GM08714 (cell line): Measurements from ENCODE around the gene COX6A2.
A peak's percentile ranks its signal among the peaks of the same experiment; 100 is the strongest.
"Not testable (repeated sequence)": the region's sequence is repeated elsewhere in the genome, so short reads cannot be mapped to it uniquely, and the experiment has no call there.

Experiments
- H3K4me3 ChIP-seq: fragments of 200-500 bp; sonication (Bioruptor generic); 2 replicates; pipeline ENCODE4 v1.5.1; 2014; ENCODE audit warnings: mild to moderate bottlenecking, low read length, inconsistent platforms
- ZNF274 ChIP-seq: IDR thresholded peaks from 2 replicates; pipeline ENCODE4 v1.6.1; 2012; ENCODE audit warnings: mild to moderate bottlenecking, low read depth, low read length

Gene COX6A2

GRCh38 chr16:31455601-31456314 lies 27.6 kb upstream of the COX6A2 start:
- no peak overlapping the region for H3K4me3 ChIP-seq
- TF ChIP-seq ZNF274: no peak

GRCh38 chr16:31453255-31454204 lies 25.4 kb upstream of the COX6A2 start:
- H3K4me3 ChIP-seq: no peak overlapping the region
- TF ChIP-seq ZNF274: no peak

GRCh38 chr16:31452631-31453106 lies 24.5 kb upstream of the COX6A2 start:
- no peak overlapping the region for H3K4me3 ChIP-seq
- TF ChIP-seq ZNF274: no peak

- H3K4me3 ChIP-seq: no peak overlapping the region
- TF ChIP-seq ZNF274: no peak
Measured at GRCh38 chr16:31451681-31452351, 23.7 kb upstream of the COX6A2 start.

GRCh38 chr16:31451201-31451600 lies 23.0 kb upstream of the COX6A2 start:
- TF ChIP-seq ZNF274: no peak
- no peak overlapping the region for H3K4me3 ChIP-seq

- not testable (repeated sequence) for H3K4me3 ChIP-seq
Measured at GRCh38 chr16:31445931-31446330, 17.8 kb upstream of the COX6A2 start.

GRCh38 chr16:31441956-31442355 lies 13.8 kb upstream of the COX6A2 start:
- TF ChIP-seq ZNF274: no peak
- H3K4me3 ChIP-seq: peak overlapping the region; percentile 58; the same call in 1 of the 2 replicates

- H3K4me3 ChIP-seq: no peak overlapping the region
- TF ChIP-seq ZNF274: no peak
Measured at GRCh38 chr16:31440516-31441184, 12.5 kb upstream of the COX6A2 start.

GRCh38 chr16:31439519-31439918 lies 11.4 kb upstream of the COX6A2 start:
- no peak for TF ChIP-seq ZNF274

GRCh38 chr16:31439023-31439422 lies 10.9 kb upstream of the COX6A2 start:
- not testable (repeated sequence) for H3K4me3 ChIP-seq

More at GRCh38 chr16:31439519-31439918, 11.4 kb upstream of the COX6A2 start:
- H3K4me3 ChIP-seq: no peak overlapping the region

- TF ChIP-seq ZNF274: no peak
- H3K4me3 ChIP-seq: no peak overlapping the region
Measured at GRCh38 chr16:31438414-31438813, 10.3 kb upstream of the COX6A2 start.

- H3K4me3 ChIP-seq: no peak overlapping the region
- TF ChIP-seq ZNF274: no peak
Measured at GRCh38 chr16:31436221-31437045, 8.3 kb upstream of the COX6A2 start.

- TF ChIP-seq ZNF274: no peak
- no peak overlapping the region for H3K4me3 ChIP-seq
Measured at GRCh38 chr16:31435341-31436220, 7.4 kb upstream of the COX6A2 start.
